C4-2B (cell line): ENCODE data around the gene WNT6.

Experiments used
- CTCF ChIP-seq: fragments of 450-650 bp; conservative IDR thresholded peaks from 2 replicates; pipeline ENCODE4 v1.5.1; 2017; ENCODE audit warnings: mild to moderate bottlenecking
- ZFX ChIP-seq: fragments of 450-650 bp; IDR thresholded peaks from 2 replicates; pipeline ENCODE4 v1.6.1; 2017

- TF ChIP-seq CTCF, result no peak
- TF ChIP-seq ZFX, result no peak
These were observed 35.6 kb upstream of the WNT6 start for GRCh38 chr2:218824004-218824403.
